Placental epithelial cell (primary cell): ENCODE data around the gene HTR7. TPM values are rescaled to one million over a fixed set of nuclear protein-coding genes. Genes with fewer than 3 reads are reported as not detected.

Experiments
- small RNA-seq: library from RNA; depleted of rRNA; stranded (forward); fragments of <200 nt; gene quantifications from one replicate; pipeline ENCODE3, GENCODE V24; 2012
- total RNA-seq: library from RNA; depleted of rRNA; stranded (reverse); fragments of >200 nt; gene quantifications from 2 replicates; pipeline ENCODE4 v1.2.3, GENCODE V29; 2012

The HTR7 gene
- total RNA-seq: 0.39 TPM in 1 of 2 replicates, not detected in the other

GRCh38 chr10:90857635-90858460 lies at the start of gene HTR7:
Gene HTR7, minus strand, starts transcription at chr10:90858039. Its CDS starts 368 bp downstream, at chr10:90857671.

GRCh38 chr10:90871766-90872647 lies 14.2 kb upstream of the HTR7 start, which contains the start of gene RPP30:
Gene RPP30, plus strand, starts transcription at chr10:90871974. Its CDS starts 13 bp downstream, at chr10:90871987.

Small RNA genes within 50 kb of the gene (small RNA-seq; reads per million reads assigned to genes)
- gene RF00019: not detected

Other genes with a start within 250 kb of the HTR7 start
- gene RPP30, start 13.9 kb upstream of the HTR7 start, total RNA-seq: 20.4 and 26.6 TPM in 2 replicates
- gene ANKRD1, start 63.0 kb upstream of the HTR7 start, total RNA-seq: 14.5 TPM in 1 of 2 replicates, not detected in the other